HT1080 (cell line): ENCODE data around the gene ZNF442. TPM values are rescaled to one million over a fixed set of nuclear protein-coding genes. Genes with fewer than 3 reads are reported as not detected.
A peak's percentile ranks its signal among the peaks of the same experiment; 100 is the strongest.
"Not testable (repeated sequence)": the region's sequence is repeated elsewhere in the genome, so short reads cannot be mapped to it uniquely, and the experiment has no call there.

Experiments used
- DNase-seq: peaks from one replicate; pipeline ENCODE4 v3.0.0-alpha.2; 2015; ENCODE audit warnings: low read depth
- polyA plus RNA-seq, 2 experiments: library from polyadenylated mRNA; depleted of rRNA; stranded (reverse); fragments of >200 nt; gene quantifications; 2 replicates each; pipeline ENCODE4 v1.2.3, GENCODE V29; 2015
- total RNA-seq: library from RNA; depleted of rRNA; stranded (reverse); fragments of >200 nt; shearing (Covaris generic); gene quantifications from 2 replicates; pipeline ENCODE4 v1.2.3, GENCODE V29; 2014; rRNA removed

The ZNF442 gene
- total RNA-seq: 0.08 and 0.17 TPM in 2 replicates
- polyA plus RNA-seq (2015; cell fraction: cytosol; rRNA removed): not detected in 2 replicates
- polyA plus RNA-seq (2015; cell fraction: nucleus; rRNA removed): not detected in 2 replicates

GRCh38 chr19:12365236-12366162 lies at the start of gene ZNF442:
Gene ZNF442 (minus strand): TSS chr19:12365683. CDS start chr19:12363631, 2,052 bp downstream.
- DNase-seq: peak; percentile 75

- no peak for DNase-seq
Measured at GRCh38 chr19:12411893-12412292, 46.4 kb upstream of the ZNF442 start.

- DNase-seq: peak; percentile 96
Measured at GRCh38 chr19:12400633-12401502, 35.4 kb upstream of the ZNF442 start, which contains the start of gene ZNF799. Gene ZNF799 (minus strand): TSS chr19:12401271. CDS start chr19:12401070, 201 bp downstream.

- peak; percentile 7 for DNase-seq
Measured at GRCh38 chr19:12399901-12400632, 34.6 kb upstream of the ZNF442 start.

- not testable (repeated sequence) for DNase-seq
Measured at GRCh38 chr19:12391148-12391547, 25.7 kb upstream of the ZNF442 start.

GRCh38 chr19:12386365-12386764 lies 20.9 kb upstream of the ZNF442 start:
- DNase-seq: not testable (repeated sequence)

GRCh38 chr19:12380444-12380737 lies 14.9 kb upstream of the ZNF442 start:
- no peak for DNase-seq

- DNase-seq: no peak
Measured at GRCh38 chr19:12379732-12380443, 14.4 kb upstream of the ZNF442 start.

- DNase-seq: no peak
Measured at GRCh38 chr19:12374026-12374425, 8.5 kb upstream of the ZNF442 start.

GRCh38 chr19:12364391-12365235 lies 870 bp downstream of the ZNF442 start:
- no peak for DNase-seq

- not testable (repeated sequence) for DNase-seq
Measured at GRCh38 chr19:12362236-12362635, 3.2 kb downstream of the ZNF442 start.

- DNase-seq: no peak
Measured at GRCh38 chr19:12353375-12353774, 12.1 kb downstream of the ZNF442 start.

GRCh38 chr19:12350890-12351197 lies 14.6 kb downstream of the ZNF442 start:
- DNase-seq: no peak

GRCh38 chr19:12350185-12350889 lies 15.1 kb downstream of the ZNF442 start:
- DNase-seq: no peak

GRCh38 chr19:12346896-12347295 lies 18.6 kb downstream of the ZNF442 start:
- no peak for DNase-seq

GRCh38 chr19:12345197-12345596 lies 20.3 kb downstream of the ZNF442 start:
- no peak for DNase-seq

- peak; percentile 31 for DNase-seq
Measured at GRCh38 chr19:12333162-12334159, 32.0 kb downstream of the ZNF442 start, which contains the start of gene ZNF563. Gene ZNF563 (minus strand): TSS chr19:12333633. CDS start chr19:12333482, 151 bp downstream.
